Naive thymus-derived CD4-positive, alpha-beta T cell (primary cell): Measurements from ENCODE around the gene RORC. TPM values are rescaled to one million over a fixed set of nuclear protein-coding genes. Genes with fewer than 3 reads are reported as not detected.
A peak's percentile ranks its signal among the peaks of the same experiment; 100 is the strongest.
"Not testable (repeated sequence)": the region's sequence is repeated elsewhere in the genome, so short reads cannot be mapped to it uniquely, and the experiment has no call there.

ENCODE experiments used
- ATAC-seq: fragments of 150-1000 bp; cut with Tn5 transposase; 2 replicates; pipeline ENCODE4 v1.10.0; 2021; ENCODE audit warnings: mild to moderate bottlenecking, moderate library complexity
- CTCF ChIA-PET: fragments of 350-600 bp; sonication (Branson Sonifier 250); formaldehyde crosslinking; loops from one replicate; lab custom pipeline; 2021; ENCODE audit warnings: antibody characterized with exemption; lab: Charles Lee
- POLR2A ChIA-PET: fragments of 350-600 bp; sonication (Branson Sonifier 250); formaldehyde crosslinking; loops from one replicate; lab custom pipeline; 2021; ENCODE audit warnings: antibody characterized with exemption, inconsistent platforms; lab: Charles Lee
- DNase-seq, 9 donors: peaks; one replicate each; pipeline versions ENCODE4 v3.0.0 to v3.0.0-alpha.2; 2020 to 2022; ENCODE audit warnings: mixed read lengths in 1 of 9
- H3K27ac ChIP-seq: one replicate; pipeline ENCODE4 v1.7.0; 2013; ENCODE audit warnings: mild to moderate bottlenecking, low read depth, low read length, moderate library complexity
- H3K27me3 ChIP-seq, 2 donors: one replicate each; pipeline ENCODE4 v1.7.0; 2013; ENCODE audit warnings: low read length in 2 of 2, mild to moderate bottlenecking in 2 of 2, moderate library complexity in 2 of 2; ENCODE audit not compliant: control insufficient read depth in 2 of 2, insufficient read depth in 2 of 2
- H3K36me3 ChIP-seq, 3 experiments: 1 replicate in 2 of 3; 2 replicates in 1 of 3; pipeline ENCODE4 v1.7.0; 2013; ENCODE audit warnings: low read length in 3 of 3, mild to moderate bottlenecking in 3 of 3, moderate library complexity in 1 of 3; ENCODE audit not compliant: insufficient read depth in 3 of 3, control insufficient read depth in 2 of 3
- H3K4me1 ChIP-seq, 2 donors: one replicate each; pipeline ENCODE4 v1.7.0; 2013; ENCODE audit warnings: low read length in 2 of 2, mild to moderate bottlenecking in 2 of 2, moderate library complexity in 1 of 2; ENCODE audit not compliant: control insufficient read depth in 2 of 2, insufficient read depth in 2 of 2
- H3K4me3 ChIP-seq: 2 replicates; pipeline ENCODE4 v1.7.0; 2013; ENCODE audit warnings: mild to moderate bottlenecking, low read length
- H3K9me3 ChIP-seq, 3 experiments: 1 replicate in 2 of 3; 2 replicates in 1 of 3; pipeline ENCODE4 v1.7.0; 2013; ENCODE audit warnings: low read length in 3 of 3; ENCODE audit not compliant: control insufficient read depth in 2 of 3
- H3K27ac Mint-ChIP-seq, 9 donors: one replicate each; pipeline ENCODE4 v1.8.0; 2020 to 2022; ENCODE audit warnings: mixed read lengths in 9 of 9, mild to moderate bottlenecking in 8 of 9, moderate library complexity in 5 of 9, inconsistent platforms in 2 of 9
- H3K27me3 Mint-ChIP-seq, 5 donors: one replicate each; pipeline ENCODE4 v1.8.0; 2021 to 2022; ENCODE audit warnings: mixed read lengths in 5 of 5, mild to moderate bottlenecking in 1 of 5
- H3K36me3 Mint-ChIP-seq, 5 donors: one replicate each; pipeline ENCODE4 v1.8.0; 2020 to 2022; ENCODE audit warnings: mixed read lengths in 5 of 5, mild to moderate bottlenecking in 3 of 5, inconsistent platforms in 1 of 5
- H3K4me1 Mint-ChIP-seq, 7 donors: one replicate each; pipeline ENCODE4 v1.8.0; 2020 to 2022; ENCODE audit warnings: mixed read lengths in 7 of 7, mild to moderate bottlenecking in 3 of 7, inconsistent platforms in 1 of 7
- H3K4me3 Mint-ChIP-seq, 10 donors: one replicate each; pipeline ENCODE4 v1.8.0; 2020 to 2022; ENCODE audit warnings: mild to moderate bottlenecking in 10 of 10, mixed read lengths in 10 of 10, moderate library complexity in 6 of 10, inconsistent platforms in 2 of 10
- H3K9me3 Mint-ChIP-seq, 11 donors: one replicate each; pipeline ENCODE4 v1.8.0; 2020 to 2022; ENCODE audit warnings: mixed read lengths in 11 of 11, mild to moderate bottlenecking in 4 of 11, inconsistent platforms in 1 of 11, moderate library complexity in 1 of 11
- intact Hi-C, 2 donors: fragments of 100-400 bp; cut with micrococcal nuclease; formaldehyde crosslinking; loops; one replicate each; pipeline ENCODE4 v1.15.1; 2023
- polyA plus RNA-seq, 2 donors: library from polyadenylated mRNA; unstranded; fragments of 300-500 nt; fragmentation: Illumina TruSeq; gene quantifications; one replicate each; pipeline ENCODE4 v1.2.3, GENCODE V29; 2021
- total RNA-seq, 6 experiments: library from RNA in 5 of 6; stranded (reverse) in 5 of 6; gene quantifications; 1 replicate in 5 of 6; 2 replicates in 1 of 6; pipeline ENCODE4 v1.2.3 and lab custom pipeline; 2021 to 2026

RORC gene
- 1 to 10 TPM in 1 of 5 experiments, under 1 TPM in 4; 0.16 to 2.5 (median 0.21) TPM for total RNA-seq
- polyA plus RNA-seq, result under 1 TPM in 1 of 2 donors, not detected in 1; 0.37 TPM
- not detected for total RNA-seq (lab: John Stamatoyannopoulos, UW)

- Histone ChIP-seq H3K36me3 (no peaks in the 10 kb centered on the region), H3K9me3 (no peaks in the 10 kb centered on the region), H3K4me1 (peaks cover 48 to 64% of the 10 kb centered on the region in 2 donors), H3K27me3 (no peaks in the 10 kb centered on the region), H3K4me3 (no peak within 1 kb of the TSS), H3K27ac (no peak within 1 kb of the TSS)
- Mint-ChIP-seq H3K36me3 (no peaks in the 10 kb centered on the region), H3K4me1 (peaks cover 46 to 83% (median 68%) of the 10 kb centered on the region in 7 donors), H3K4me3 (peak within 1 kb of the TSS in 2 of 10 donors; percentile 12 to 72), H3K27me3 (no peaks in the 10 kb centered on the region), H3K9me3 (peaks cover 0 to 1% (median 0%) of the 10 kb centered on the region in 11 donors), H3K27ac (peak within 1 kb of the TSS in 7 of 9 donors; percentile 14 to 83 (median 72))
- intact Hi-C loops, result no loop called here
- ChIA-PET CTCF (no interaction called here), POLR2A (no interaction called here)
- ATAC-seq (no peak), DNase-seq (no peak)
These were observed at the start of gene RORC for GRCh38 chr1:151831605-151832004. TSS of gene RORC (minus strand) at chr1:151831802. CDS start at chr1:151831764, 38 bp downstream.

GRCh38 chr1:151875419-151876097 is 44.0 kb upstream of the RORC start:
- no peaks in the 10 kb centered on the region for H3K27me3 ChIP-seq
- Mint-ChIP-seq H3K27ac (peak overlapping the region in 8 of 9 donors; percentile 32 to 78 (median 46)), H3K36me3 (peaks cover 16 to 37% (median 22%) of the 10 kb centered on the region in 5 donors), H3K27me3 (no peaks in the 10 kb centered on the region), H3K4me1 (peaks cover 8 to 41% (median 18%) of the 10 kb centered on the region in 7 donors), H3K4me3 (no peak overlapping the region), H3K9me3 (no peaks in the 10 kb centered on the region)
- no peak overlapping the region for H3K4me3 ChIP-seq
- H3K27ac ChIP-seq, result no peak overlapping the region
- peaks cover 0 to 5% of the 10 kb centered on the region in 2 donors for H3K4me1 ChIP-seq
- intact Hi-C loops, result no loop called here
- H3K36me3 ChIP-seq, result peaks cover 0 to 27% (median 0%) of the 10 kb centered on the region in 3 experiments
- POLR2A ChIA-PET, result interaction anchor here (0.7 kb wide), 1 partner anchor 867 kb away, joined by 3 read pairs; no protein-coding TSS in a partner anchor
- CTCF ChIA-PET, result no interaction called here
- no peaks in the 10 kb centered on the region for H3K9me3 ChIP-seq
- DNase-seq (no peak), ATAC-seq (no peak)

- ATAC-seq, H3K27me3 ChIP-seq, POLR2A ChIA-PET, H3K9me3 Mint-ChIP-seq, H3K4me1 ChIP-seq, CTCF ChIA-PET, H3K27me3 Mint-ChIP-seq, H3K4me3 Mint-ChIP-seq, H3K9me3 ChIP-seq, H3K4me3 ChIP-seq, H3K27ac ChIP-seq, intact Hi-C loops, DNase-seq: not testable (repeated sequence)
- peaks cover 0 to 22% (median 0%) of the 10 kb centered on the region in 3 experiments for H3K36me3 ChIP-seq
- Mint-ChIP-seq H3K4me1 (peaks cover 10 to 43% (median 24%) of the 10 kb centered on the region in 7 donors), H3K27ac (peak overlapping the region in 7 of 9 donors; percentile 43 to 78 (median 74)), H3K36me3 (peaks cover 10 to 29% (median 14%) of the 10 kb centered on the region in 5 donors)
These were observed 41.2 kb upstream of the RORC start for GRCh38 chr1:151872776-151873175.

GRCh38 chr1:151871284-151872030 is 39.9 kb upstream of the RORC start:
- no peak overlapping the region for H3K4me3 ChIP-seq
- ATAC-seq (no peak), DNase-seq (no peak)
- intact Hi-C loops, result no loop called here
- ChIA-PET POLR2A (no interaction called here), CTCF (interaction anchor here (0.6 kb wide), 1 partner anchor 83 kb away, joined by 3 read pairs; no protein-coding TSS in a partner anchor)
- H3K9me3 Mint-ChIP-seq, result no peaks in the 10 kb centered on the region
- H3K27ac Mint-ChIP-seq, result peak overlapping the region in 6 of 9 donors; percentile 1 to 84 (median 30)
- H3K4me1 Mint-ChIP-seq, result peaks cover 11 to 38% (median 24%) of the 10 kb centered on the region in 7 donors
- no peaks in the 10 kb centered on the region for H3K27me3 ChIP-seq
- H3K9me3 ChIP-seq, result no peaks in the 10 kb centered on the region
- peaks cover 0 to 5% of the 10 kb centered on the region in 2 donors for H3K4me1 ChIP-seq
- no peaks in the 10 kb centered on the region for H3K27me3 Mint-ChIP-seq
- peaks cover 0 to 14% (median 0%) of the 10 kb centered on the region in 3 experiments for H3K36me3 ChIP-seq
- no peak overlapping the region for H3K27ac ChIP-seq
- H3K4me3 Mint-ChIP-seq, result no peak overlapping the region
- peaks cover 10 to 20% (median 11%) of the 10 kb centered on the region in 5 donors for H3K36me3 Mint-ChIP-seq

- Mint-ChIP-seq H3K27ac (no peak overlapping the region), H3K4me3 (no peak overlapping the region), H3K4me1 (peaks cover 3 to 13% (median 7%) of the 10 kb centered on the region in 7 donors), H3K9me3 (no peaks in the 10 kb centered on the region), H3K27me3 (no peaks in the 10 kb centered on the region), H3K36me3 (peaks cover 4 to 6% (median 4%) of the 10 kb centered on the region in 5 donors)
- peaks cover 0 to 3% (median 0%) of the 10 kb centered on the region in 3 experiments for H3K36me3 ChIP-seq
- no peak for DNase-seq
- no peaks in the 10 kb centered on the region for H3K4me1 ChIP-seq
- ATAC-seq, result no peak
- CTCF ChIA-PET, result interaction anchor here (0.6 kb wide), 2 partner anchors 78 to 692 kb away, joined by 3 to 6 read pairs; no protein-coding TSS in a partner anchor
- H3K4me3 ChIP-seq, result no peak overlapping the region
- intact Hi-C loops, result no loop called here
- POLR2A ChIA-PET, result no interaction called here
- no peaks in the 10 kb centered on the region for H3K9me3 ChIP-seq
- H3K27ac ChIP-seq, result no peak overlapping the region
- H3K27me3 ChIP-seq, result no peaks in the 10 kb centered on the region
These were observed 36.9 kb upstream of the RORC start for GRCh38 chr1:151868486-151868885.

GRCh38 chr1:151867765-151868411 is 36.3 kb upstream of the RORC start:
- no peak overlapping the region for H3K4me3 Mint-ChIP-seq
- peaks cover 0 to 9% (median 7%) of the 10 kb centered on the region in 7 donors for H3K4me1 Mint-ChIP-seq
- Histone ChIP-seq H3K4me3 (no peak overlapping the region), H3K4me1 (no peaks in the 10 kb centered on the region), H3K27ac (no peak overlapping the region), H3K9me3 (no peaks in the 10 kb centered on the region), H3K36me3 (no peaks in the 10 kb centered on the region), H3K27me3 (no peaks in the 10 kb centered on the region)
- DNase-seq (no peak), ATAC-seq (peak; percentile 38)
- peak overlapping the region in 1 of 9 donors; percentile 25 for H3K27ac Mint-ChIP-seq
- peaks cover 0 to under 1% (median 0%) of the 10 kb centered on the region in 5 donors for H3K36me3 Mint-ChIP-seq
- no peaks in the 10 kb centered on the region for H3K9me3 Mint-ChIP-seq
- POLR2A ChIA-PET, result interaction anchor here (0.5 to 0.8 kb wide), 2 partner anchors 14 to 808 kb away, joined by 3 read pairs; partner anchors contain the start of gene CDC42SE1
- intact Hi-C loops, result no loop called here
- CTCF ChIA-PET, result interaction anchor here (0.6 kb wide), 2 partner anchors 79 to 692 kb away, joined by 3 to 6 read pairs; no protein-coding TSS in a partner anchor
- peaks cover 0 to 2% (median 0%) of the 10 kb centered on the region in 5 donors for H3K27me3 Mint-ChIP-seq
